Thyroid gland (tissue), 4 donors: Measurements from ENCODE around the gene NAA20.

Experiments used
- POLR2A ChIP-seq, 2 donors: fragments of 450-650 bp; IDR thresholded peaks; one replicate each; pipeline ENCODE4 v1.6.1; 2017; ENCODE audit warnings: antibody characterized with exemption in 2 of 2, mild to moderate bottlenecking in 2 of 2, moderate library complexity in 1 of 2
- TF ChIP-seq, protein P1 (sequence below), 6 experiments: fragments of 200-600 bp in 3 of 6; fragments of 450-650 bp in 3 of 6; sonication (generic) in 3 of 6; IDR thresholded peaks; one replicate each; pipeline ENCODE4 v1.5.1; 2016 to 2019; ENCODE audit warnings: antibody characterized with exemption in 6 of 6, mild to moderate bottlenecking in 2 of 6, inconsistent platforms in 1 of 6, moderate library complexity in 1 of 6

- TF ChIP-seq, protein P1, sequence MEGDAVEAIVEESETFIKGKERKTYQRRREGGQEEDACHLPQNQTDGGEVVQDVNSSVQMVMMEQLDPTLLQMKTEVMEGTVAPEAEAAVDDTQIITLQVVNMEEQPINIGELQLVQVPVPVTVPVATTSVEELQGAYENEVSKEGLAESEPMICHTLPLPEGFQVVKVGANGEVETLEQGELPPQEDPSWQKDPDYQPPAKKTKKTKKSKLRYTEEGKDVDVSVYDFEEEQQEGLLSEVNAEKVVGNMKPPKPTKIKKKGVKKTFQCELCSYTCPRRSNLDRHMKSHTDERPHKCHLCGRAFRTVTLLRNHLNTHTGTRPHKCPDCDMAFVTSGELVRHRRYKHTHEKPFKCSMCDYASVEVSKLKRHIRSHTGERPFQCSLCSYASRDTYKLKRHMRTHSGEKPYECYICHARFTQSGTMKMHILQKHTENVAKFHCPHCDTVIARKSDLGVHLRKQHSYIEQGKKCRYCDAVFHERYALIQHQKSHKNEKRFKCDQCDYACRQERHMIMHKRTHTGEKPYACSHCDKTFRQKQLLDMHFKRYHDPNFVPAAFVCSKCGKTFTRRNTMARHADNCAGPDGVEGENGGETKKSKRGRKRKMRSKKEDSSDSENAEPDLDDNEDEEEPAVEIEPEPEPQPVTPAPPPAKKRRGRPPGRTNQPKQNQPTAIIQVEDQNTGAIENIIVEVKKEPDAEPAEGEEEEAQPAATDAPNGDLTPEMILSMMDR (IDR thresholded peaks at IDR 0.05): no peak
- TF ChIP-seq POLR2A (IDR thresholded peaks at IDR 0.05): no peak
Measured at GRCh38 chr20:19992996-19993908, 23.9 kb upstream of the NAA20 start.
